Measurements from ENCODE around the gene TGM4.

Gene TGM4

GRCh38 chr3:44861412-44862225, 12.8 kb upstream of the TGM4 start, which contains the start of gene TMEM42:
TSS of gene TMEM42 (plus strand) at chr3:44861912. CDS start at chr3:44861925, 13 bp downstream.
- H3K4me1 Mint-ChIP-seq (ENCODE audit: low read depth in 2 of 2), result peaks cover 37 to 41% of the 10 kb centered on the region in 2 donors
- peak within 1 kb of the TSS; percentile 86 to 89 for H3K4me3 Mint-ChIP-seq
- ATAC-seq (replicated peaks), result peak; percentile 89
- H3K27me3 Mint-ChIP-seq, result no peaks in the 10 kb centered on the region
- peaks cover 7% of the 10 kb centered on the region for H3K36me3 Mint-ChIP-seq (ENCODE audit: insufficient read depth)
- no peaks in the 10 kb centered on the region for H3K9me3 Mint-ChIP-seq
- peak; percentile 81 to 85 (median 85) for DNase-seq
- peak within 1 kb of the TSS; percentile 95 to 98 for H3K27ac Mint-ChIP-seq

DNA sequence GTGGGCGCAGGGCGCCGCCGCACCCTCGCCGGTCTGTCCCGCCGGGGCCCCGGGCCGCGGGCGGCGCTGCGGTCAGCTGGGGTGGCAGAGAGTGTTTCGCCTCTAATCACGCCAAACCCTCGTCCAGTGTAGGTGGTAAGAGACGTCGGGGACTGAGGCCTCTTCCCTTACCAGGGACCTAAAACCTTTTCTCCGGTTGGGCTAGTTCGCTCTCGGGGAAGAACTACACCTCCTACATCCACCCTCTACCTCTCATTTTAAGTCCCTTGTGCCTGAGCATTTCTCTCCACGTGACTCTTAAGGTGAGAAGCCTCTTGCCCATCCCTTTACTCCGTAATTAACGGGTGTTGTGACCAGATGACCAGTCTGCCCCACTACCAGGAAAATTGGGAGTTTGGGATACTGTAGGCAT, 12.2 kb upstream of the TGM4 start:
- H3K4me1 Mint-ChIP-seq (ENCODE audit: low read depth in 2 of 2), result peaks cover 43 to 48% of the 10 kb centered on the region in 2 donors
- H3K27ac Mint-ChIP-seq, result peak overlapping the region; percentile 95 to 98

DNA sequence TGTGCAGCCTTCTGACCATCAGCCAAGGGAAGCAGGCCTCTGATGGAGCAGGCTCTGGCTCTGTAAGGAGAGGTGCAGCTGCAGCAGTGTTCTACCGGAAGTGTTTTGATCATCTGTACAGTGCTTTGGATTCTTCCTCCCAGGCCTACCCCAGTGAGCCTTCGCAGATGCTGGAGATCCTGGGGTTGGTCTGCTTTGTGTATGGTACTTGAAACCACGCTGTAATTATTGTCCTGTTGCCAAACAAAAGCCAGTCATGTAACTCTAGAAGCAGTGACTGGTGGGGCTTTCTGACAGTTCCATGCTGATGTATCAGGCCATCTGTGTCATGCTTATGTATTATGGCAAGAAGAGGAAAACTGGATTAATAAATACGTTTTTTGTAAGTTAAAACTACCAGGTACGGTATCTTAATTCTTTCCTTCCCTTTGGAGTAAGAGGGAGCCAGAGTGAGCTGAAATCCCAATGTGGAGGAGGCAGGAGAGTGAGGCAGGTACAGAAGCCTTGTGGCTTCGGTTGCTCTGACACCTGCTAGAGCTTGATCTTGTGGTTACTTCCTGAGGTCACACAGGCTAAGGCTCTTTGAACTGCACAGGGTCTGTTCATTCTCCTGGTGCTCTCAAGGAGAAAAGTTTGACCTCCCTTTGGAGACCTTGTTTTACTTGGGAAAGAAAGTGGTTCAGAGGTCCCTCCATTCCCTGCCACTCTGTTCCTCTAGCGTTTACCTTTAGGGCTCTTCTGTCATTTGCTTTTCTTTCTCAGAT, 9.0 kb upstream of the TGM4 start:
- no peak for DNase-seq
- ATAC-seq (replicated peaks), result peak; percentile 39
- Mint-ChIP-seq H3K4me3 (peak overlapping the region; percentile 11 to 24), H3K9me3 (no peaks in the 10 kb centered on the region), H3K4me1 (ENCODE audit: low read depth in 2 of 2) (peaks cover 45 to 51% of the 10 kb centered on the region in 2 donors), H3K27ac (peak overlapping the region; percentile 86 to 92), H3K27me3 (no peaks in the 10 kb centered on the region), H3K36me3 (ENCODE audit: insufficient read depth) (peaks cover 7% of the 10 kb centered on the region)

More for the DNA sequence above, 12.2 kb upstream of the TGM4 start:
- Mint-ChIP-seq H3K4me3 (peak overlapping the region; percentile 86 to 89), H3K36me3 (ENCODE audit: insufficient read depth) (peaks cover 7% of the 10 kb centered on the region), H3K9me3 (no peaks in the 10 kb centered on the region), H3K27me3 (no peaks in the 10 kb centered on the region)
- ATAC-seq (replicated peaks), result peak; percentile 18
- no peak for DNase-seq

DNA sequence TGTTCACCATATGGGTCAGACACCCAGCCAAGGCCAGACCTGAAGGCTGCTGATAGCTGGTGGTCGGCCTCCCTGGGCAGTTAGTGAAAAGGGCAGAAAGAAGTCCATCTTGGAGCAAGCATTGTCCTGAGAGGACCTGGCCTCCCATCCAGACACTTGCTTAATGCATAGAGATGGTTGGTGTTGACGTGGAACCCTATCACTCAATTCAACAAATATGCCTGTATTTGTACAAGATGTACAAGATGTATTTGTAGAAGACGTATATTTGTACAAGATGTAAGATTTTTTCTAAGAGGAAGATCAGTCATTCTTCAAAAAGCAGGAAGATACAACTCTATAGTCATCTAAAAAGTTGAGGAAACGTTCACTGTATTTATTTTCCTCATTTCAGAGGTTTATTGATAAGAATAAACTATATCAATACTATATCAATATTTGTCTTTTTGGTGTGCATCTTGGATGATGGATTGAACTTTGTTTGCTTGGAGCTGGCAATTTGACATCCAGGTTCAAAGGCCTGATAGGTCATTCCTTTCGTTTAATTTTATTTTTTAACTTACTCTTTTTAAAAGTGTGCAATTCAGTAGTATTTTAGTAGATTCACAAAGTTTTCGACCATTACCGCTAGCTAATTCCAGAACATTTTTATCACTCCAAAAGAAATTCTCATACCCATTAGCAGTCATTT, 6.8 kb upstream of the TGM4 start:
- no peak for ATAC-seq (replicated peaks)
- no peaks in the 10 kb centered on the region for H3K27me3 Mint-ChIP-seq
- H3K9me3 Mint-ChIP-seq, result no peaks in the 10 kb centered on the region
- H3K4me3 Mint-ChIP-seq, result peak overlapping the region in 1 of 2 donors; percentile 3
- H3K36me3 Mint-ChIP-seq (ENCODE audit: insufficient read depth), result no peaks in the 10 kb centered on the region
- peak overlapping the region; percentile 86 to 92 for H3K27ac Mint-ChIP-seq
- H3K4me1 Mint-ChIP-seq (ENCODE audit: low read depth in 2 of 2), result peaks cover 40 to 44% of the 10 kb centered on the region in 2 donors
- DNase-seq, result no peak

GRCh38 chr3:44870375-44871061, 3.9 kb upstream of the TGM4 start:
- Mint-ChIP-seq H3K36me3 (ENCODE audit: insufficient read depth) (no peaks in the 10 kb centered on the region), H3K4me3 (no peak overlapping the region), H3K4me1 (ENCODE audit: low read depth in 2 of 2) (peaks cover 18 to 20% of the 10 kb centered on the region in 2 donors), H3K9me3 (no peaks in the 10 kb centered on the region), H3K27me3 (no peaks in the 10 kb centered on the region), H3K27ac (peak overlapping the region in 1 of 2 donors; percentile 57)
- ATAC-seq (replicated peaks) (no peak), DNase-seq (no peak)

- H3K9me3 Mint-ChIP-seq, result no peaks in the 10 kb centered on the region
Observed at GRCh38 chr3:44875596-44875995, 1.2 kb downstream of the TGM4 start.

GRCh38 chr3:44877333-44877732, 2.9 kb downstream of the TGM4 start:
- ATAC-seq (replicated peaks) (no peak), DNase-seq (no peak)
- H3K4me3 Mint-ChIP-seq, result no peak overlapping the region
- H3K27me3 Mint-ChIP-seq, result peaks cover 1 to 10% of the 10 kb centered on the region in 2 donors
- no peaks in the 10 kb centered on the region for H3K9me3 Mint-ChIP-seq
- H3K27ac Mint-ChIP-seq, result no peak overlapping the region
- no peaks in the 10 kb centered on the region for H3K4me1 Mint-ChIP-seq (ENCODE audit: low read depth in 2 of 2)
- no peaks in the 10 kb centered on the region for H3K36me3 Mint-ChIP-seq (ENCODE audit: insufficient read depth)

More at GRCh38 chr3:44875596-44875995, 1.2 kb downstream of the TGM4 start:
- no peak for ATAC-seq (replicated peaks)
- Mint-ChIP-seq H3K36me3 (ENCODE audit: insufficient read depth) (no peaks in the 10 kb centered on the region), H3K27me3 (peaks cover 0 to 7% of the 10 kb centered on the region in 2 donors), H3K27ac (no peak overlapping the region), H3K4me1 (ENCODE audit: low read depth in 2 of 2) (no peaks in the 10 kb centered on the region), H3K4me3 (no peak overlapping the region)
- DNase-seq, result no peak

DNA sequence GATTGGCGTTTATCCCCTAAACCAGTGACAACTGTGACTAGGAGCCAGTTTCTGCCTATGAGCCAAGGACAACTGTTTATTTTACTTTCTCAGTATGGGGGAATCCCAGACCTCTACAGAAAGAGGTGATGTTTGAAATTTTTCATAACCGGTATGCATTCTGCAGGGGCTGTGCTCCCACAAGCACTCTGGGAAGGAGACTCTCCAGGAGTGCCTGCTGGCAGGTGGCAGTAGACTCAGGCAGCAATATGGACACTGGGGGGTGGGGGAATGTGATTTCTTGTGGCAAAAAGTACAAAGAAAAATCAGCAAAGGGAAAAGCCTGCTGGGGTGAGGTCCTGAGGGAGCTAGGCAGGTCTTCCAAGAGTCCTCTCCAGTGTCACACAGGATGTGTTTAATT, 5.9 kb downstream of the TGM4 start:
- no peak overlapping the region for H3K27ac Mint-ChIP-seq
- no peak for DNase-seq
- peaks cover 7 to 36% of the 10 kb centered on the region in 2 donors for H3K27me3 Mint-ChIP-seq
- no peaks in the 10 kb centered on the region for H3K4me1 Mint-ChIP-seq (ENCODE audit: low read depth in 2 of 2)
- no peak for ATAC-seq (replicated peaks)
- no peaks in the 10 kb centered on the region for H3K36me3 Mint-ChIP-seq (ENCODE audit: insufficient read depth)
- H3K9me3 Mint-ChIP-seq, result no peaks in the 10 kb centered on the region
- no peak overlapping the region for H3K4me3 Mint-ChIP-seq

- Mint-ChIP-seq H3K9me3 (no peaks in the 10 kb centered on the region), H3K36me3 (ENCODE audit: insufficient read depth) (no peaks in the 10 kb centered on the region), H3K4me3 (no peak overlapping the region), H3K27me3 (peaks cover 29 to 57% of the 10 kb centered on the region in 2 donors), H3K4me1 (ENCODE audit: low read depth in 2 of 2) (no peaks in the 10 kb centered on the region), H3K27ac (no peak overlapping the region)
- DNase-seq (no peak), ATAC-seq (replicated peaks) (no peak)
Observed at GRCh38 chr3:44883213-44883955, 9.0 kb downstream of the TGM4 start.

DNA sequence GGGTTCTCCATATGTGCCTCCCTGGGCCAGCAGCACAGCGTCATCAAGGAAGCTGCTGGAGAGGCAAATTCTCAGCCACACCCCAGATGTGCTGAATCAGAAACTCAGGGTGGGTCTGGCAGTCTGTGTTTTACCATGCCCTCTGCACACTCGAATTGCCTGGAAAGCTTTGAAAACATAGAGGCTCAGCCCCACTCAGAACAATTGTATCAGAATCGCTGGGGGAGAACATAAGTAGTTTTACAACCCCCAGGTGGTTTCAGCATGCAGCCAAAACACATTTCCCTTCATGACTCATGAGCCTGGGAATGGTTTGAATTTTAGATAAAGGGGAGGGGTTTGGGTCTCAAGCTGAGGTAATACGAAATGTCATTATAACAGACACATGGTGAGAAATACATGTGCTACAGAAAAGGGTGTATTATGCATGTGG, 9.6 kb downstream of the TGM4 start:
- no peak for DNase-seq
- ATAC-seq (replicated peaks), result no peak
- Mint-ChIP-seq H3K27ac (no peak overlapping the region), H3K9me3 (no peaks in the 10 kb centered on the region), H3K4me1 (ENCODE audit: low read depth in 2 of 2) (no peaks in the 10 kb centered on the region), H3K4me3 (no peak overlapping the region), H3K27me3 (peaks cover 29 to 57% of the 10 kb centered on the region in 2 donors), H3K36me3 (ENCODE audit: insufficient read depth) (no peaks in the 10 kb centered on the region)

- no peak overlapping the region for H3K4me3 Mint-ChIP-seq
- ATAC-seq (replicated peaks), result no peak
- no peaks in the 10 kb centered on the region for H3K9me3 Mint-ChIP-seq
- peak overlapping the region in 1 of 2 donors; percentile 33 for H3K27ac Mint-ChIP-seq
- no peaks in the 10 kb centered on the region for H3K4me1 Mint-ChIP-seq (ENCODE audit: low read depth in 2 of 2)
- peaks cover 29 to 57% of the 10 kb centered on the region in 2 donors for H3K27me3 Mint-ChIP-seq
- DNase-seq, result no peak
- H3K36me3 Mint-ChIP-seq (ENCODE audit: insufficient read depth), result no peaks in the 10 kb centered on the region
Observed at GRCh38 chr3:44885618-44886017, 11.2 kb downstream of the TGM4 start.

DNA sequence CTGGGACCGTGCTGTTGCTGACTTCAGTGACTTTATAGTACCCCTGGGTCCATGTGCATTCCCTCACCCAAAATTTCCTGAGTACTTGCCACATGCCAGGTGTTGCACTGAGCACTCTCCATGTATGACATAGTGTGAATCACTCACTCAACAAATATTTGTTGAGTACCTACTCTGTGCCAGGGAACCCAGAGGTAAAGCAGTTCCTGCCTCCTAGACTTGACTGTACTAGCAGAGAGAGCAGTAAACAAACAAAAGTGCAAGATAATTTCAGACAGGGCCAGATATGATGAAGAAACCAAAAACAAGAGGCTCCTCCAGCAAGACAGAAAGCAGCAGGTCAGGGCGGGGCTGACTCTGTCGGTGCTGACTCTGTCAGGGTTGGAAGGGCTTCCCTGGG, 12.2 kb downstream of the TGM4 start:
- H3K27me3 Mint-ChIP-seq, result peaks cover 29 to 57% of the 10 kb centered on the region in 2 donors

More for the DNA sequence above, 12.2 kb downstream of the TGM4 start:
- H3K27ac Mint-ChIP-seq, result no peak overlapping the region
- peaks cover 0 to 2% of the 10 kb centered on the region in 2 donors for H3K4me1 Mint-ChIP-seq (ENCODE audit: low read depth in 2 of 2)
- H3K9me3 Mint-ChIP-seq, result no peaks in the 10 kb centered on the region
- DNase-seq (no peak), ATAC-seq (replicated peaks) (no peak)
- H3K4me3 Mint-ChIP-seq, result no peak overlapping the region
- H3K36me3 Mint-ChIP-seq (ENCODE audit: insufficient read depth), result no peaks in the 10 kb centered on the region

Measured in effector memory CD8-positive, alpha-beta T cell (primary cell).